ENCODE data around the gene PSMC5.
A peak's percentile ranks its signal among the peaks of the same experiment; 100 is the strongest.
"Not testable (repeated sequence)": the region's sequence is repeated elsewhere in the genome, so short reads cannot be mapped to it uniquely, and the experiment has no call there.

Gene PSMC5

DNA sequence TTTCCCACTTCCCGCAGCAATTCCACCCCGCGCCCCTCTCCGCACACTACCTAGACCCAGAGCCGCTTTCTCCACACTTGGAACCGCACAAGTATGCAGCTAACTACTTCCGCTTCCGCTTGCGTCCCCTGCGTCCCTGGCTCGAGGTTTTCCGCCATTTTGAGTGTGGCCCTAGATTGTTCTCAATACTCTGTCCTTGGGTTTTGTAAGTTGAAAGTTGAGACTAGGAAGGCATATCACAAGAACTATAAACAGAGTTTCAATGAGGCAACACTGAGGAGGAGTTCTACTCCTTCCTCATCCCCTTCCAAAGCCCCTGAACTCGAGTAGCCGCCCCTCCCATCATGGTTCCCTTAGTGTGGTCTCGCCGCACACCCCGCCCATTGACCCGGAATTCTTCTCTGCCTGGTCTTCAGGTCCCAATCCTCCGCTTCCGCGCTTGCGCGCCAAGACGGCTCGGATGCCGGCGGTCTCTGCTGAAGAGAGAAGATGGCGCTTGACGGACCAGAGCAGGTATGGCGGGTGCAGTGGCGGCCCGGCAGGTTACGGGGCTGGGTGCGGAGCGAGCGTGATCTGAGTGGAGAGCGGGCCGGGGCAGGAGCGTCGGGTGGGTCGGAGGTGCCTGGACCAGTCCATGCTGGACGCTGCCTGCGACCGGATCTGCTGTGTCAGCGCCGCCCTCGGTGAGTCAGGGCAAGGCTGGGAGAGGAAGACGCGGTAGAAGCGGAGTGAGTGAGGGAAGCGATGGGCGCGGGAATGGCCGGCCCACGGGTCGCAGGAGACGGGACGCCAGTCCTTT lies at the start of gene PSMC5, which contains the start of gene FTSJ3:
TSS of gene PSMC5 (plus strand) at position 430 of the 799 bp plus-strand sequence. CDS start at position 490, 60 bp downstream.
TSS of gene FTSJ3 (minus strand) at position 662 of the 799 bp plus-strand sequence. CDS start 761 bp downstream, outside the sequence.
- DNase-seq (ENCODE audit: low read depth): peak; percentile 86

- DNase-seq (ENCODE audit: low read depth): no peak
These were observed 46.7 kb upstream of the PSMC5 start for GRCh38 chr17:63780507-63780906.

DNA sequence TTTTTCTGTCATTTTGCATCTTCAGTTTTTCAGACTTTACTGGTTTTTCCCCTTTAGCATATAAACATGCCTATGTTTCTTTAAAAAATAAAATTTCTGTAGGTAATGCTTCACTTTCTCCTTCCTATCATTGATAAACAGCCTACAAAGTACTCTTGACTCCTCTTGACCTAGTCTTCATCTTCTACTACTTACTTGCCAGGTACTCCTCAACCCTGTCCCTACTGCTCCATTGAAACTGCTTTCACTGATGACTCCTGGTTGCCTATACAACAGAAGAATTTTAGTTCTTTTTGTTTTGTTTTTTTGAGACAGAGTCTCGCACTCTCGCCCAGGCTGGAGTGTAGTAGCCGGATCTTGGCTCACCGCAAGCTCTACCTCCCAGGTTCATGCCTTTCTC lies 46.3 kb upstream of the PSMC5 start:
- DNase-seq (ENCODE audit: low read depth): no peak

GRCh38 chr17:63783522-63783921 lies 43.7 kb upstream of the PSMC5 start:
- no peak for DNase-seq (ENCODE audit: low read depth)

DNA sequence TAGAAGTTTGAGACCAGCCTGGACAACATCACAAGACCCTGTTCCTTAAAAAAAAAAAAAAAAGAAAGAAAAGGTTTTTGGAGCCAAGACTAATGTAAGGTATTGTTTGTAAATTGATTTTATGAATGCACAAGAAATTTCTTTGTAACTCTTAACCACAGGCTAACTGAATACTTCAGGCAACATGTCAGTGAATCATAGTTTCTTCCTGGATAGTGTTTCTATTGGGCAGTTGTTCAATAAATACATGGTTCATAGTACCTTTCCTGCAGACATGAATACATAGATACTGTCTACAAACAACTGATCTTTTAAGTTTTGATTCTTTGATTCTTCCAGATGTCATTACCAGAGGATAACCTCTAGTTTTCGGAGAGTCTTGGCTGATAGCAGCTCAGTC lies 41.7 kb upstream of the PSMC5 start:
- DNase-seq (ENCODE audit: low read depth): peak; percentile 10

GRCh38 chr17:63786117-63786516 lies 41.1 kb upstream of the PSMC5 start:
- no peak for DNase-seq (ENCODE audit: low read depth)

GRCh38 chr17:63786971-63787711 lies 40.1 kb upstream of the PSMC5 start:
- no peak for DNase-seq (ENCODE audit: low read depth)

- no peak for DNase-seq (ENCODE audit: low read depth)
These were observed 37.2 kb upstream of the PSMC5 start for GRCh38 chr17:63790057-63790456.

DNA sequence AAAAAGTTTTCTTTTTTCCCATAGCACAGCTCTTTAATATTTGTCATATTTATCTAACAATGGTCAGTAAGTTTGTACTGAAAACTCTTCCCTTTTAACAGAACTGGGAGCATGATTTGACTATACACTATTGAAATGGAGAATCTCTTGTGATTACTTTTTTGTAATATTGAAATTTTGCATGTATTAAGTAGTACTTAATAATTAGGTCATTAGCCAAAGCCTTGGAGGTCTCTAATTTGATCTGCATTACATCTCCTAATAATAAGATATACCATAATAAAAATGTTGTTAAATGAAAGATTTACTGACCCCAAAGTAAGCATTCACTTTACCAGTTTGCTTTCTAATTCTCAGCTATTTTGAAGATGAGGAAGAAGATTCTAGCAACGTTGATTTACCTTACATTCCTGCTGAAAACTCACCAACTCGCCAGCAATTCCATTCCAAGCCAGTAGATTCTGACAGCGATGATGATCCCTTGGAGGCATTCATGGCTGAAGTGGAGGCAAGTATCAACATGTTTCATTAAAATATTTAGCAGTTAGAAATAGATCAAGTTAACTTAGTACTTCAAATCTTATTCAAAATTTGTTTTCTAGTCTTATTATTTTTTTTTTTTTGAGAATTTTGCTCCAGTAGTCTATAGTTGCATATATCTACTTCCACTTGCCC lies 35.0 kb upstream of the PSMC5 start:
- no peak for DNase-seq (ENCODE audit: low read depth)

DNA sequence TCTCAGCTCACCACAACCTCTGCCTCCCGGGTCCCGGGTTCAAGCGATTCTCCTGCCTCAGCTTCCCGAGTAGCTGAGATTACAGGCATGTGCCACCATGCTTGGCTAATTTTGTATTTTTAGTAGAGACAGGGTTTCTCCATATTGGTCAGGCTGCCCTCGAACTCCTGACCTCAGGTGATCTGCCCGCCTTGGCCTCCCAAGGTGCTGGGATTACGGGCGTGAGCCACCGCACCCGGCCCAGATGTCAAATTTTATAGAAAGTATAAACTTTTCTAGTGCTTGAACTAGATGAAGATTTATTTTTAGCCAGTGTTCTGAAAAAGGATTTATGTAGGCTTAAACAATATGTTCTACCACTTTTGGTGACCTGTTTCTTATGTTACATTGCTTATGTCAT lies 30.9 kb upstream of the PSMC5 start:
- DNase-seq (ENCODE audit: low read depth): not testable (repeated sequence)

DNA sequence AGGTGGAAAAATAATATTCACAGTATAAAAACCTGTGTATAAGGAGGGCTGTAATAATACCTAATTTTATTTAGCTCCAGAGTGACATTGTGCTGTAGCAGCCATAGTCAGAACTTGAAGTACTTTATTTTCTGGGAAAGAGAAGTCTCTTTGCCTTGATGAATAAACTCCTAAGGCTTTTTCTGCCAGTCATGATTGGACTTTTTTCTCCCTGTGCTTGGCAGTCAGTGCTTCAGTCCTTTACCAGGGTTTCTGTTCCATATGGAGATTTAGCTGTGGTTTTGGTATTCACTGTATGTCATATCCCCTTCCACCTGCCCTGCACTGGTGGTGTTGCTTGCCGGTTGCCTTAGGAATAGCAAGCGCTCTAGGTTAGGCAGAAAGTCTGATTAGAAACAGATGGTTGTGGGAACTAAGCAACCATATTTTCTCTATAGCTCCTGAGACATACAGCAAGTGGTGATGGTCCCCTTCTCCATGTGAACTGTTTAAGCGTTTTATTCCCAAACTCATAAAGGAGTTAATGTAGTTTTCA lies 28.6 kb upstream of the PSMC5 start:
- DNase-seq (ENCODE audit: low read depth): peak; percentile 26

DNA sequence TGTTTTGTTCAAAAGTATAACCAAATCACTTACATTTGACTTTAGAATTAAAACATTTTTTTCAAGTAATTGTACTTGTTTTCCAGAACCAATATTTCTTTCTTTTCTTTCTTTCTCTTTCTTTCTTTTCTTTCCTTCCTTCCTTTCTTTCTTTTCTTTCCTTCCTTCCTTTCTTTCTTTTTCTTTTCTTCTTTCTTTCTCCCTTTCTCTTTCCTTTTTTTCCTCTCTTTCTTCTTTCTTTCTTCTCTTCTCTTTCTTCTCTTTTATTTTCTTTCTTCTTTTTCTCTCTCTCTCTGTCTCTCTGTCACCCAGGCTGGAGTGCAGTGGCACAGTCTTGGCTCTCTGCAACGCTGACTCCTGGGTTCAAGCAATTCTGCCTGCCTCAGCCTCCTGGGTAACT lies 26.4 kb upstream of the PSMC5 start:
- DNase-seq (ENCODE audit: low read depth): no peak

GRCh38 chr17:63804328-63804727 lies 22.9 kb upstream of the PSMC5 start:
- no peak for DNase-seq (ENCODE audit: low read depth)

DNA sequence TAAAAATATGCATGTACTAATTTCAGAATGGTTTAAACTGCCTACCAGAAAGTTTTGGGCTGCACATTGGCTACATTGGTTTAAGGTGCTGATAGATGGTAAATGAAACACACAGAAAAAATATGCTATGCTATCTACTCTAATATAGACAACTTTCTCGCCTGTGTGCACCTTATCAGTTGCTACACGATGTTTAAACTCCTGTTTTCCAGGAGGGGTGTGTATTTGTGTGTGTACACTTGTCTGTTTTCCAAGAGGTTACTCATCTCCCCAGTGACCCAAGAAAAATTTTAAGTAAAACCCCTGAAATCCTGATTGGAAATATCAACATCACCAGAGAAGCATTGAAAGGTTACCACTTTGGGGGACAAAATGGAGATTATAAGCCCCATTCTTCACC lies 21.6 kb upstream of the PSMC5 start:
- DNase-seq (ENCODE audit: low read depth): no peak

DNA sequence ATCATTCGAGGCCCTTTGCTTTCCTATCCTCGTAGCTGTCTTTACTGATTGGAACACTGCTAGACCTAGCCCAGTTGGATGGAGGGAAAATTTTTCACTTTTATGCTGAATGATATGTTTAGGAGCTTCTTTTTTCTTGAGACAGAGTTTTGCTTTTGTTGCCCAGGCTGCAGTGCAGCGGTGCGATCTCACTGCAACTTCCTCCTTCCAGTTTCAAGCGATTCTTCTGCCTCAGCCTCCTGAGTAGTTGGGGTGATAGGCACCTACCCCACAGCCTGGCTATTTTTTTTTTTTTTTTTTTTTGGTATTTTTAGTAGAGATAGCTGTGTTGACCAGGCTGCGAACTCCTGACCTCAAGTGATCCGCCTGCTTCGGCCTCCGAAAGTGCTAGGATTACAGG lies 17.3 kb upstream of the PSMC5 start:
- no peak for DNase-seq (ENCODE audit: low read depth)

DNA sequence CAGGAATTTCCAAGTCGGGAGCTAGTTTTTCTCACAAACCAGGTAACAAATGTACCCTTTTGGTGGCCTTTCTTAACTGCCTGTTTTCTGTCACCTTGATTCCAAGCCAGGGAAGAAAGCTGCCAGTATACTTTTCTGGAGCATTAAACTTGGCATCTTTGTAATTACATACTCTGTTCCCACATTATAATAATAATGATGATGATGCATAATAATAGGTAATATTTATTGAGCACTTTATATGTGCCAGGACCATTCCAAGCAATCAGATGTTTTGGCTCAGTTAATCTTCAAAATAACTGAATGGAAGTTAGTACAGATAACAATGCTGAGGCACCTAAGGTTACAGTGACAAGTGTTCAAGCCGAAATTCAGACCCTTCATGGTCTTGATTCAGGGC lies 11.1 kb upstream of the PSMC5 start:
- no peak for DNase-seq (ENCODE audit: low read depth)

- no peak for DNase-seq (ENCODE audit: low read depth)
These were observed 10.6 kb upstream of the PSMC5 start for GRCh38 chr17:63816669-63817068.

DNA sequence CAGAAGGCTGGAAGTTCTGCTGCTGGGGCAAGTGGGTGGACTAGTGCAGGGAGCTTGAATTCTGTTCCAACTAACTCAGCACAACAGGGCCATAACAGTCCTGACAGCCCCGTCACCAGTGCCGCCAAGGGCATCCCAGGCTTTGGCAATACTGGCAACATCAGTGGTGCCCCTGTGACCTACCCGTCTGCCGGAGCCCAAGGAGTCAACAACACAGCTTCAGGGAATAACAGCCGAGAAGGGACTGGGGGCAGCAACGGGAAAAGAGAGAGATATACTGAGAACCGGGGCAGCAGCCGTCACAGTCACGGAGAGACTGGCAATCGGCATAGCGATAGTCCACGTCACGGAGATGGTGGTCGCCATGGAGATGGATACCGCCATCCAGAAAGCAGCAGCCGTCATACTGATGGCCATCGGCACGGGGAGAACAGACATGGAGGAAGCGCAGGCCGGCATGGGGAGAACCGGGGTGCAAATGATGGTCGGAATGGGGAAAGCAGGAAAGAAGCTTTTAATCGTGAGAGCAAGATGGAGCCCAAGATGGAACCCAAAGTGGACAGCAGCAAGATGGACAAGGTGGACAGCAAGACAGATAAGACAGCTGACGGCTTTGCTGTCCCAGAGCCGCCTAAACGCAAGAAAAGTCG lies 9.4 kb upstream of the PSMC5 start:
- DNase-seq (ENCODE audit: low read depth): no peak

- no peak for DNase-seq (ENCODE audit: low read depth)
These were observed 8.1 kb upstream of the PSMC5 start for GRCh38 chr17:63819131-63819530.

- no peak for DNase-seq (ENCODE audit: low read depth)
These were observed 7.4 kb upstream of the PSMC5 start for GRCh38 chr17:63819585-63820537.

Measured in fibroblast of the conjunctiva (primary cell).